Measurements from ENCODE around the gene HOXA10.

The HOXA10 gene

GRCh38 chr7:27156916-27157701 lies 17.0 kb downstream of the HOXA10 start:
- Histone ChIP-seq H3K9me3 (ENCODE audit: control insufficient read depth, low read length) (no peaks in the 10 kb centered on the region), H2BK12ac (ENCODE audit: low read length in 2 of 2) (no peak overlapping the region), H3K9ac (ENCODE audit: low read length) (peak overlapping the region; percentile 77), H3K18ac (ENCODE audit: low read depth in 1 of 2, low read length in 2 of 2) (no peak overlapping the region), H2BK5ac (ENCODE audit: low read depth, low read length, poor library complexity, severe bottlenecking) (no peak overlapping the region), H3K4me2 (ENCODE audit: low read length, poor library complexity, severe bottlenecking) (no peak overlapping the region), H2BK120ac (ENCODE audit: low read depth, low read length) (no peak overlapping the region), H3K23ac (ENCODE audit: low read length in 2 of 2) (no peak overlapping the region), H3K27ac (ENCODE audit: low read length, poor library complexity, severe bottlenecking) (no peak overlapping the region), H3K36me3 (ENCODE audit: control insufficient read depth in 1 of 2, insufficient read depth in 2 of 2, low read depth in 1 of 2, low read length in 2 of 2) (peaks cover 0 to 24% of the 10 kb centered on the region in 2 experiments), H3K79me1 (replicated peaks; ENCODE audit: low read length, poor library complexity, severe bottlenecking) (peaks cover 6% of the 10 kb centered on the region), H3K4ac (ENCODE audit: low read depth in 1 of 2, low read length in 2 of 2) (no peak overlapping the region), H4K91ac (ENCODE audit: low read length) (no peak overlapping the region), H3K4me1 (ENCODE audit: control insufficient read depth, insufficient read depth, low read depth, low read length) (peaks cover 20% of the 10 kb centered on the region), H2AFZ (ENCODE audit: low read depth, low read length) (no peak overlapping the region), H2BK15ac (ENCODE audit: low read depth, poor library complexity, severe bottlenecking) (no peak overlapping the region), H3K27me3 (ENCODE audit: control insufficient read depth in 1 of 2, insufficient read depth in 1 of 2, low read length in 2 of 2) (peaks cover 0 to 67% of the 10 kb centered on the region in 2 experiments), H3K14ac (ENCODE audit: low read length in 2 of 2) (no peak overlapping the region), H2AK5ac (ENCODE audit: low read length, severe bottlenecking) (no peak overlapping the region), H4K8ac (ENCODE audit: low read length) (no peak overlapping the region), H3K4me3 (ENCODE audit: insufficient read depth in 1 of 2, low read depth in 1 of 2, low read length in 2 of 2) (peak overlapping the region in 1 of 2 experiments; percentile 82)
- WGBS, result 64% methylated on average over 29 of the region's 30 CpGs
- DNase-seq, result no peak

- Histone ChIP-seq H4K8ac (ENCODE audit: low read length) (peak within 1 kb of the TSS; percentile 57), H2BK5ac (ENCODE audit: low read depth, low read length, poor library complexity, severe bottlenecking) (no peak within 1 kb of the TSS), H3K23ac (ENCODE audit: low read length in 2 of 2) (peak within 1 kb of the TSS in 1 of 2 experiments; percentile 41), H3K9ac (ENCODE audit: low read length) (peak within 1 kb of the TSS; percentile 90), H3K27me3 (ENCODE audit: control insufficient read depth in 1 of 2, insufficient read depth in 1 of 2, low read length in 2 of 2) (peaks cover 0 to 73% of the 10 kb centered on the region in 2 experiments), H3K27ac (ENCODE audit: low read length, poor library complexity, severe bottlenecking) (no peak within 1 kb of the TSS), H3K4ac (ENCODE audit: low read depth in 1 of 2, low read length in 2 of 2) (no peak within 1 kb of the TSS), H3K18ac (ENCODE audit: low read depth in 1 of 2, low read length in 2 of 2) (peak within 1 kb of the TSS; percentile 34 to 41), H3K9me3 (ENCODE audit: control insufficient read depth, low read length) (no peaks in the 10 kb centered on the region), H2BK120ac (ENCODE audit: low read depth, low read length) (no peak within 1 kb of the TSS), H3K4me3 (ENCODE audit: insufficient read depth in 1 of 2, low read depth in 1 of 2, low read length in 2 of 2) (peak within 1 kb of the TSS; percentile 32 to 82), H3K36me3 (ENCODE audit: control insufficient read depth in 1 of 2, insufficient read depth in 2 of 2, low read depth in 1 of 2, low read length in 2 of 2) (peaks cover 0 to 23% of the 10 kb centered on the region in 2 experiments), H3K4me1 (ENCODE audit: control insufficient read depth, insufficient read depth, low read depth, low read length) (peaks cover 18% of the 10 kb centered on the region), H3K4me2 (ENCODE audit: low read length, poor library complexity, severe bottlenecking) (no peak within 1 kb of the TSS), H3K79me1 (replicated peaks; ENCODE audit: low read length, poor library complexity, severe bottlenecking) (peaks cover 8% of the 10 kb centered on the region), H4K91ac (ENCODE audit: low read length) (no peak within 1 kb of the TSS), H3K14ac (ENCODE audit: low read length in 2 of 2) (no peak within 1 kb of the TSS), H2BK12ac (ENCODE audit: low read length in 2 of 2) (no peak within 1 kb of the TSS), H2BK15ac (ENCODE audit: low read depth, poor library complexity, severe bottlenecking) (no peak within 1 kb of the TSS), H2AFZ (ENCODE audit: low read depth, low read length) (peak within 1 kb of the TSS; percentile 36), H2AK5ac (ENCODE audit: low read length, severe bottlenecking) (no peak within 1 kb of the TSS)
- no peak for DNase-seq
- 38% methylated on average over 33 of the region's 33 CpGs for WGBS
Measured at GRCh38 chr7:27156508-27156898, 17.6 kb downstream of the HOXA10 start, which contains the start of gene HOXA7. Gene HOXA7 (minus strand): TSS chr7:27156675. CDS start chr7:27156545, 130 bp downstream.

GRCh38 chr7:27155816-27156507 lies 18.2 kb downstream of the HOXA10 start:
- Histone ChIP-seq H3K27me3 (ENCODE audit: control insufficient read depth in 1 of 2, insufficient read depth in 1 of 2, low read length in 2 of 2) (peaks cover 0 to 78% of the 10 kb centered on the region in 2 experiments), H3K9me3 (ENCODE audit: control insufficient read depth, low read length) (no peaks in the 10 kb centered on the region), H3K23ac (ENCODE audit: low read length in 2 of 2) (peak overlapping the region in 1 of 2 experiments; percentile 41), H4K8ac (ENCODE audit: low read length) (peak overlapping the region; percentile 47), H2BK120ac (ENCODE audit: low read depth, low read length) (no peak overlapping the region), H3K4me3 (ENCODE audit: insufficient read depth in 1 of 2, low read depth in 1 of 2, low read length in 2 of 2) (peak overlapping the region; percentile 32 to 82), H2BK12ac (ENCODE audit: low read length in 2 of 2) (no peak overlapping the region), H2BK5ac (ENCODE audit: low read depth, low read length, poor library complexity, severe bottlenecking) (no peak overlapping the region), H3K4ac (ENCODE audit: low read depth in 1 of 2, low read length in 2 of 2) (no peak overlapping the region), H3K36me3 (ENCODE audit: control insufficient read depth in 1 of 2, insufficient read depth in 2 of 2, low read depth in 1 of 2, low read length in 2 of 2) (peaks cover 0 to 26% of the 10 kb centered on the region in 2 experiments), H3K14ac (ENCODE audit: low read length in 2 of 2) (no peak overlapping the region), H3K79me1 (replicated peaks; ENCODE audit: low read length, poor library complexity, severe bottlenecking) (peaks cover 8% of the 10 kb centered on the region), H2BK15ac (ENCODE audit: low read depth, poor library complexity, severe bottlenecking) (no peak overlapping the region), H3K27ac (ENCODE audit: low read length, poor library complexity, severe bottlenecking) (no peak overlapping the region), H2AFZ (ENCODE audit: low read depth, low read length) (peak overlapping the region; percentile 36), H3K9ac (ENCODE audit: low read length) (peak overlapping the region; percentile 90), H3K4me2 (ENCODE audit: low read length, poor library complexity, severe bottlenecking) (no peak overlapping the region), H3K4me1 (ENCODE audit: control insufficient read depth, insufficient read depth, low read depth, low read length) (peaks cover 16% of the 10 kb centered on the region), H2AK5ac (ENCODE audit: low read length, severe bottlenecking) (no peak overlapping the region), H4K91ac (ENCODE audit: low read length) (no peak overlapping the region), H3K18ac (ENCODE audit: low read depth in 1 of 2, low read length in 2 of 2) (peak overlapping the region; percentile 34 to 41)
- DNase-seq, result no peak
- 31% methylated on average over 63 of the region's 63 CpGs for WGBS
